Spleen (tissue), 11 donors: ENCODE data around the gene TMBIM1. TPM values are rescaled to one million over a fixed set of nuclear protein-coding genes. Genes with fewer than 3 reads are reported as not detected.

ENCODE experiments used
- DNase-seq: peaks from one replicate; pipeline ENCODE4 v3.0.0-alpha.2; 2020
- H3K27ac ChIP-seq, 8 donors: fragments of 200-600 bp; sonication (generic) in 7 of 8; 1 replicate in 4 of 8; 2 replicates in 4 of 8; pipeline versions ENCODE4 v1.5.0 to v1.8.0; 2016 to 2021; ENCODE audit warnings: inconsistent platforms in 4 of 8, mild to moderate bottlenecking in 4 of 8, moderate library complexity in 1 of 8
- H3K27me3 ChIP-seq, 7 donors: fragments of 200-600 bp; sonication (generic) in 6 of 7; replicated peaks in 1 of 7; 1 replicate in 4 of 7; 2 replicates in 3 of 7; pipeline versions ENCODE4 v1.5.0 to v1.8.0; 2016 to 2021; ENCODE audit warnings: inconsistent platforms in 3 of 7, mild to moderate bottlenecking in 1 of 7
- H3K36me3 ChIP-seq, 6 donors: fragments of 200-600 bp; sonication (generic) in 5 of 6; 1 replicate in 4 of 6; 2 replicates in 2 of 6; pipeline versions ENCODE4 v1.5.0 to v1.8.0; 2016 to 2021; ENCODE audit warnings: inconsistent platforms in 2 of 6
- H3K4me1 ChIP-seq, 6 donors: fragments of 200-600 bp; sonication (generic) in 5 of 6; 1 replicate in 3 of 6; 2 replicates in 3 of 6; pipeline versions ENCODE4 v1.5.0 to v1.8.0; 2016 to 2021; ENCODE audit warnings: inconsistent platforms in 3 of 6
- H3K4me3 ChIP-seq, 8 donors: fragments of 200-600 bp; sonication (generic) in 7 of 8; 1 replicate in 4 of 8; 2 replicates in 4 of 8; pipeline versions ENCODE4 v1.5.0 to v1.8.0; 2016 to 2021; ENCODE audit warnings: inconsistent platforms in 4 of 8, mild to moderate bottlenecking in 4 of 8, moderate library complexity in 2 of 8
- H3K9me3 ChIP-seq, 8 donors: fragments of 200-600 bp; sonication (generic) in 7 of 8; 1 replicate in 4 of 8; 2 replicates in 4 of 8; pipeline versions ENCODE4 v1.5.0 to v1.8.0; 2016 to 2021; ENCODE audit warnings: inconsistent platforms in 4 of 8
- CTCF ChIP-seq, 11 experiments: fragments of 200-600 bp in 7 of 11; fragments of 450-650 bp in 4 of 11; sonication (generic) in 4 of 11; IDR thresholded peaks in 8 of 11; conservative IDR thresholded peaks in 3 of 11; 1 replicate in 7 of 11; 2 replicates in 4 of 11; pipeline versions ENCODE4 v1.4.0 to v1.8.0; 2016 to 2021; ENCODE audit warnings: antibody characterized with exemption in 11 of 11, inconsistent platforms in 4 of 11, mild to moderate bottlenecking in 1 of 11
- POLR2A ChIP-seq, 3 donors: fragments of 450-650 bp; IDR thresholded peaks; one replicate each; pipeline ENCODE4 v1.5.1; 2017; ENCODE audit warnings: antibody characterized with exemption in 3 of 3, mild to moderate bottlenecking in 1 of 3
- POLR2AphosphoS5 ChIP-seq, 3 donors: sonication (generic); formaldehyde crosslinking; IDR thresholded peaks; one replicate each; pipeline ENCODE4 v1.5.1; 2017; ENCODE audit warnings: antibody characterized with exemption in 3 of 3
- WGBS, 5 donors: extraction: QIAGEN DNeasy Blood & Tissue Kit in 3 of 5; methylation state at CpG; one replicate each; pipeline versions ENCODE4 v1.1.5 to v1.1.7; 2013 to 2018; 5-methylcytosine and 5-hydroxymethylcytosine counted together
- intact Hi-C: fragments of 100-400 bp; cut with DNase I; formaldehyde crosslinking; loops from one replicate; pipeline ENCODE4 v1.15.0; 2023; ENCODE audit warnings: low total_unique reads
- polyA plus RNA-seq, 3 donors: library from polyadenylated mRNA; stranded (reverse); fragments of 200-250 nt; gene quantifications; one replicate each; pipeline ENCODE4 v1.2.1, GENCODE V29; 2013
- total RNA-seq, 7 donors: library from RNA; depleted of rRNA in 3 of 7; stranded (reverse); fragments of >200 nt in 3 of 7; fragmentation: NEBNext Ultra II Directional in 4 of 7; extraction: Animal tissue kit (Norgen Biotek cat#: 25700) in 4 of 7; gene quantifications; one replicate each; pipeline versions ENCODE4 v1.1.0 to v1.2.1, GENCODE V29; 2016 to 2021
- donor health status: healthy with polysubstance abuse.
- donor health status: DM: no; HTN: no; CAD: no; lungs with moderate emphysema.
- donor health status: DM: no; HTN: no; CAD: no.
- donor health status: Bipolar disorder and iron deficiency.
- donor health status: healthy.
- donor health status: DM: no; HTN: no; CAD: no.
- donor health status: DM: yes; HTN: yes; CAD: no.

Gene TMBIM1
- total and polyA plus RNA-seq, 10 donors: 17.2 to 121 (median 85.2) TPM

GRCh38 chr2:218272531-218273212 is 19.6 kb downstream of the TMBIM1 start:
- Histone ChIP-seq H3K9me3 (no peaks in the 10 kb centered on the region), H3K4me3 (peak overlapping the region in 1 of 8 donors; percentile 21), H3K36me3 (peaks cover 0 to 65% (median 45%) of the 10 kb centered on the region in 6 donors), H3K4me1 (peaks cover 34 to 81% (median 54%) of the 10 kb centered on the region in 6 donors), H3K27me3 (no peaks in the 10 kb centered on the region), H3K27ac (peak overlapping the region in 7 of 8 donors; percentile 21 to 87 (median 61))
- peak; percentile 64 to 85 (median 72) for TF ChIP-seq POLR2AphosphoS5 (IDR thresholded peaks at IDR 0.05)
- TF ChIP-seq CTCF (IDR thresholded peaks at IDR 0.05 in 8 of 11, conservative IDR thresholded peaks at IDR 0.05 in 3 of 11): peak; percentile 85 to 93 (median 90)
- TF ChIP-seq POLR2A (IDR thresholded peaks at IDR 0.05): no peak
- DNase-seq: peak; percentile 94
- WGBS, 5 donors: 23 to 43% (median 35%) methylated on average over 18 of the region's 18 CpGs
- intact Hi-C loops: no loop called here

- no peak for TF ChIP-seq POLR2A (IDR thresholded peaks at IDR 0.05)
- TF ChIP-seq CTCF (IDR thresholded peaks at IDR 0.05 in 8 of 11, conservative IDR thresholded peaks at IDR 0.05 in 3 of 11): no peak
- TF ChIP-seq POLR2AphosphoS5 (IDR thresholded peaks at IDR 0.05): no peak
- no peak for DNase-seq
- Histone ChIP-seq H3K27ac (peak overlapping the region in 6 of 8 donors; percentile 21 to 87 (median 72)), H3K9me3 (no peaks in the 10 kb centered on the region), H3K27me3 (no peaks in the 10 kb centered on the region), H3K4me3 (peak overlapping the region in 3 of 8 donors; percentile 94 to 99 (median 95)), H3K36me3 (peaks cover 0 to 65% (median 44%) of the 10 kb centered on the region in 6 donors), H3K4me1 (peaks cover 34 to 87% (median 55%) of the 10 kb centered on the region in 6 donors)
- 61 to 80% (median 67%) methylated on average over 5 of the region's 5 CpGs for WGBS, 5 donors
- intact Hi-C loops: no loop called here
Measured at GRCh38 chr2:218271865-218272530, 20.3 kb downstream of the TMBIM1 start.

- Histone ChIP-seq H3K27me3 (no peaks in the 10 kb centered on the region), H3K4me3 (peak overlapping the region in 7 of 8 donors; percentile 78 to 99 (median 93)), H3K9me3 (no peaks in the 10 kb centered on the region), H3K27ac (peak overlapping the region in 4 of 8 donors; percentile 84 to 90 (median 86)), H3K36me3 (peaks cover 0 to 65% (median 44%) of the 10 kb centered on the region in 6 donors), H3K4me1 (peaks cover 34 to 92% (median 55%) of the 10 kb centered on the region in 6 donors)
- intact Hi-C loops: no loop called here
- no peak for DNase-seq
- no peak for TF ChIP-seq CTCF (IDR thresholded peaks at IDR 0.05 in 8 of 11, conservative IDR thresholded peaks at IDR 0.05 in 3 of 11)
- TF ChIP-seq POLR2A (IDR thresholded peaks at IDR 0.05): no peak
- TF ChIP-seq POLR2AphosphoS5 (IDR thresholded peaks at IDR 0.05): no peak
- WGBS, 5 donors: 56 to 72% (median 71%) methylated on average over 4 of the region's 4 CpGs
Measured at GRCh38 chr2:218271487-218271797, 20.9 kb downstream of the TMBIM1 start.
